Fibroblast of the aortic adventitia (primary cell): ENCODE measurements around the gene CCL25. TPM values are rescaled to one million over a fixed set of nuclear protein-coding genes. Genes with fewer than 3 reads are reported as not detected.

ENCODE experiments used
- DNase-seq: peaks from one replicate; pipeline ENCODE4 v3.0.0-alpha.2; 2010; ENCODE audit warnings: low read depth
- H3K4me3 ChIP-seq: 2 replicates; pipeline ENCODE4 v1.5.1; 2011; ENCODE audit warnings: low read depth, mild to moderate bottlenecking, control low read depth, low read length, moderate library complexity
- CTCF ChIP-seq: IDR thresholded peaks from 2 replicates; pipeline ENCODE4 v1.5.1; 2011; ENCODE audit warnings: mild to moderate bottlenecking, low read length, control low read depth, inconsistent platforms; ENCODE audit not compliant: insufficient read depth
- total RNA-seq: library from RNA; depleted of rRNA; stranded (reverse); fragments of >200 nt; gene quantifications from 2 replicates; pipeline ENCODE4 v1.2.3, GENCODE V29; 2012; ENCODE audit warnings: low replicate concordance

The CCL25 gene
- total RNA-seq, 1 donor = not detected

GRCh38 chr19:8034178-8034525, 18.4 kb upstream of the CCL25 start:
- TF ChIP-seq CTCF = no peak
- no peak overlapping the region for H3K4me3 ChIP-seq
- no peak for DNase-seq

- no peak for DNase-seq
- no peak for TF ChIP-seq CTCF
- no peak overlapping the region for H3K4me3 ChIP-seq
Observed at GRCh38 chr19:8036434-8037099, 16.0 kb upstream of the CCL25 start.

- no peak for DNase-seq
- no peak for TF ChIP-seq CTCF
- H3K4me3 ChIP-seq = no peak overlapping the region
Observed at GRCh38 chr19:8038815-8039214, 13.7 kb upstream of the CCL25 start.

- DNase-seq = no peak
- H3K4me3 ChIP-seq = no peak overlapping the region
- no peak for TF ChIP-seq CTCF
Observed at GRCh38 chr19:8039231-8039630, 13.3 kb upstream of the CCL25 start.

GRCh38 chr19:8041531-8041931, 11.0 kb upstream of the CCL25 start:
- no peak overlapping the region for H3K4me3 ChIP-seq
- no peak for DNase-seq
- TF ChIP-seq CTCF = no peak

GRCh38 chr19:8042900-8043299, 9.7 kb upstream of the CCL25 start:
- H3K4me3 ChIP-seq = no peak overlapping the region
- no peak for DNase-seq
- TF ChIP-seq CTCF = no peak

- no peak for TF ChIP-seq CTCF
- no peak overlapping the region for H3K4me3 ChIP-seq
- DNase-seq = no peak
Observed at GRCh38 chr19:8044018-8044417, 8.5 kb upstream of the CCL25 start.
